ENCODE measurements around the gene PURA. TPM values are rescaled to one million over a fixed set of nuclear protein-coding genes. Genes with fewer than 3 reads are reported as not detected.

The PURA gene
- 8.3 and 10.7 TPM in 2 replicates for total RNA-seq (ENCODE audit: low replicate concordance)
- long read RNA-seq, full-length matches to known transcripts: 8 of 9 reads
- long read RNA-seq, partial matches to known transcripts: 0 of 9 reads
- long read RNA-seq, other reads (novel, unspliced or antisense): 1 of 9 reads

DNA sequence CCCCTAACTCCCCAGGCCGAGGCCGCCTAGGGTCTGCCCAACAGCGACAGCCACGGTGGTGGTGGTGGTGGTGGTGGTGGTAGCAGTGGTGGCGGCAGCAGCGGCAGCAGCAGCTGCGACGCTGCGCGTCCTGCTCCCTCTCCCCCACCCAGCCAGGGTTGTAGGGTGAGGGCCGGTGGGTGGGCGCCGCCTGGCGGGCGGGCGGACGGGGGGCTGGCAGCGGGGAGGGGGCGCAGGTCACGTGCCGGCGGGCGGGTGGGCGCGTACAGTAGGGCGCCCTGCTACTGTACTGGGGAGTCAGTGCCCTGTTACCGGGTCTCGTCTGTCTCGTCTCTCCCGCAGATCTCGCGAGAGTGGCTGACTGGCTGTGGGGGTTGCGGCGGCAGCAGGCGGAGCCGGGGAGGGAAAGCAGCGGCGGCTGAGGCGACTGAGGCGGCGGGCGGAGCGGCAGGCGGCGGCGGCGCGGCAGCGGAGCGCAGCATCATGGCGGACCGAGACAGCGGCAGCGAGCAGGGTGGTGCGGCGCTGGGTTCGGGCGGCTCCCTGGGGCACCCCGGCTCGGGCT lies at the start of gene PURA:
Gene PURA, plus strand, starts transcription at position 411 of the 565 bp plus-strand sequence. Its CDS starts 73 bp downstream, at position 484.
- TF ChIP-seq, protein P1, sequence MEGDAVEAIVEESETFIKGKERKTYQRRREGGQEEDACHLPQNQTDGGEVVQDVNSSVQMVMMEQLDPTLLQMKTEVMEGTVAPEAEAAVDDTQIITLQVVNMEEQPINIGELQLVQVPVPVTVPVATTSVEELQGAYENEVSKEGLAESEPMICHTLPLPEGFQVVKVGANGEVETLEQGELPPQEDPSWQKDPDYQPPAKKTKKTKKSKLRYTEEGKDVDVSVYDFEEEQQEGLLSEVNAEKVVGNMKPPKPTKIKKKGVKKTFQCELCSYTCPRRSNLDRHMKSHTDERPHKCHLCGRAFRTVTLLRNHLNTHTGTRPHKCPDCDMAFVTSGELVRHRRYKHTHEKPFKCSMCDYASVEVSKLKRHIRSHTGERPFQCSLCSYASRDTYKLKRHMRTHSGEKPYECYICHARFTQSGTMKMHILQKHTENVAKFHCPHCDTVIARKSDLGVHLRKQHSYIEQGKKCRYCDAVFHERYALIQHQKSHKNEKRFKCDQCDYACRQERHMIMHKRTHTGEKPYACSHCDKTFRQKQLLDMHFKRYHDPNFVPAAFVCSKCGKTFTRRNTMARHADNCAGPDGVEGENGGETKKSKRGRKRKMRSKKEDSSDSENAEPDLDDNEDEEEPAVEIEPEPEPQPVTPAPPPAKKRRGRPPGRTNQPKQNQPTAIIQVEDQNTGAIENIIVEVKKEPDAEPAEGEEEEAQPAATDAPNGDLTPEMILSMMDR (conservative IDR thresholded peaks at IDR 0.05): peak; percentile 36
- peaks cover 50% of the 10 kb centered on the region for H3K27me3 Mint-ChIP-seq
- H3K36me3 Mint-ChIP-seq: no peaks in the 10 kb centered on the region
- DNase-seq (ENCODE audit: extremely low spot score, unreplicated experiment): peak; percentile 97
- peaks cover 30% of the 10 kb centered on the region for H3K4me1 Mint-ChIP-seq (ENCODE audit: unreplicated experiment)
- H3K4me3 Mint-ChIP-seq: peak within 1 kb of the TSS; percentile 95
- peak within 1 kb of the TSS; percentile 86 for H3K27ac Mint-ChIP-seq
- H3K9me3 Mint-ChIP-seq: no peaks in the 10 kb centered on the region

DNA sequence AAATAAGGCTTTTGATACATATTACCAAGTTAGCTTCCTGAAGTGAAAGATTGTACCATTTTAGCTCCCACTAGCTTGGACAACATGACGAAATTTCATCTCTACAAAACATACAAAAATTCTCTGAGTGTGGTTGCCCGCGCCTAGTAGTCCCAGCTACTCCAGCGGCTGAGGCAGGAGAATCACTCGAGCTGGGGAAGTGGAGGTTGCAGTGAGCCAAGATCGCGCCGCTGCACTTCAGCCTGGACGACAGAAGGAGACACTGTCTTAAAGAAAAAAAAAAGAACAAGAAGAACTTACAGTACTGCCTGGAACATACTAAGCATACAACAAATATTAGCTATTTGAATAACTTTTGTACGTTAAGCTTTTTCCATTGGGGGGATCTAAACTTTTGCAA lies 41.1 kb upstream of the PURA start:
- no peak for DNase-seq (ENCODE audit: extremely low spot score, unreplicated experiment)
- TF ChIP-seq, protein P1 (conservative IDR thresholded peaks at IDR 0.05): no peak
- Mint-ChIP-seq H3K9me3 (no peaks in the 10 kb centered on the region), H3K27ac (no peak overlapping the region), H3K27me3 (peaks cover 71% of the 10 kb centered on the region), H3K4me3 (no peak overlapping the region), H3K4me1 (ENCODE audit: unreplicated experiment) (no peaks in the 10 kb centered on the region), H3K36me3 (no peaks in the 10 kb centered on the region)

DNA sequence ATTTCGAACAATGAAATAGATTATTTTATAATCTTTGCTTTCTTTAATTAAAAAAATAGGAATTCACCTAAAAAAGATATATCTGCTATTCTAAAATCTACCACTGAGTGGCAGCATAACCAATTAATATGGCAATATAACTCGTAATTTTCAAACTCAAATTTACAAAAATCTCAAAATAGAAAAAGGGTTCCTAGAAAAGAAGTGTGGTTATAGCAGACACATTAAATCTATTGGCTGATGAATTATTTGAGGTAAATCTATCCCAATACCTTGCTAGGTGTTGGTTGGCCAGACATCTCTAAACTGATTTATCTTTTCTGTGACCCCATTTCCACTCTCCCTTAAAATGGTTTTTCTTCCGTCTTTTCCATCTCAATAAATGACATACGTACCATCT lies 40.6 kb upstream of the PURA start:
- Mint-ChIP-seq H3K36me3 (no peaks in the 10 kb centered on the region), H3K27me3 (peaks cover 70% of the 10 kb centered on the region), H3K4me1 (ENCODE audit: unreplicated experiment) (no peaks in the 10 kb centered on the region), H3K27ac (no peak overlapping the region), H3K4me3 (no peak overlapping the region), H3K9me3 (no peaks in the 10 kb centered on the region)
- TF ChIP-seq, protein P1 (conservative IDR thresholded peaks at IDR 0.05): peak; percentile 91
- no peak for DNase-seq (ENCODE audit: extremely low spot score, unreplicated experiment)

DNA sequence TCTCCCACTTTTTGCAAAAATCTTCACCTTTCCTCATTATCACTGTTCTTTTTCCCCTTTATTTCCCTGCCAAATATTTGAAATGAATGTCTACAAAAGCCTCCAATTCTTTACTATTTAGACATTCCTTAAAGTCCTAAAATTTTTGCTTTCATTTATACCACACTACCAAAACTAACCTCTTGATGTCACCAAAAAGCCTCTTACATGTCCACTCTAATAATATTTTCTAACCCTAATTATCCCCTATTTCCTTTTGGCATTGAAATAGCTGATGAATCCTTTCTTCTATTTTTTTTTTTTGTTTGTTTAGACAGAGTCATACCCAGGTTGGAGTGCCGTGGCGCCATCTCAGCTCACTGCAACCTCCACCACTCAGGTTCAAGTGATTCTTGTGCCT lies 38.5 kb upstream of the PURA start:
- Mint-ChIP-seq H3K4me3 (no peak overlapping the region), H3K27ac (no peak overlapping the region), H3K36me3 (no peaks in the 10 kb centered on the region), H3K9me3 (no peaks in the 10 kb centered on the region), H3K4me1 (ENCODE audit: unreplicated experiment) (no peaks in the 10 kb centered on the region), H3K27me3 (peaks cover 64% of the 10 kb centered on the region)
- TF ChIP-seq, protein P1 (conservative IDR thresholded peaks at IDR 0.05): peak; percentile 27
- DNase-seq (ENCODE audit: extremely low spot score, unreplicated experiment): no peak

DNA sequence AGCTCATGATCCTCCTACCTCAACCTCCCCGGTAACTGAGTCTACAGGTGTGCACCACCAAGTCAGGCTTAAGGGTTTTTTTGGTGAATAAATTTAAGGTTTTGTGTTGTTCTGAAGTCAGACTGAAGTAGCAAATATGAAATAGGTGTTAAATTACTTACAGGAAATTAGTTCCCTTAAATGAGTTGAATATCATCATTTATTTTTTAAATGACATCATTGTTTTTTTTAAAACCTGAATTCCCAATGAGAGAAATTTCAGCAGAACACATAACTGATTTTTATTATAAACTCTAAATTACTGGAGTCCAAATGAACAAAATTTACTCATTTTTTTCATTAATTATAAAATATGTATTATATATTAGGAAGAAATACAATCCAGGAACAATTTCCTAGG lies 37.8 kb upstream of the PURA start:
- TF ChIP-seq, protein P1 (conservative IDR thresholded peaks at IDR 0.05): no peak
- DNase-seq (ENCODE audit: extremely low spot score, unreplicated experiment): no peak
- no peaks in the 10 kb centered on the region for H3K4me1 Mint-ChIP-seq (ENCODE audit: unreplicated experiment)
- H3K27me3 Mint-ChIP-seq: peaks cover 62% of the 10 kb centered on the region
- H3K9me3 Mint-ChIP-seq: no peaks in the 10 kb centered on the region
- H3K36me3 Mint-ChIP-seq: no peaks in the 10 kb centered on the region
- H3K27ac Mint-ChIP-seq: no peak overlapping the region
- no peak overlapping the region for H3K4me3 Mint-ChIP-seq

All from type B pancreatic cell (in vitro differentiated cells).